Sigmoid colon (tissue), 7 donors: ENCODE data around the gene ART4. TPM values are rescaled to one million over a fixed set of nuclear protein-coding genes. Genes with fewer than 3 reads are reported as not detected.

Experiments used
- DNase-seq: peaks from one replicate; pipeline ENCODE4 v3.0.0-alpha.2; 2019
- H3K27ac ChIP-seq, 4 donors: fragments of 200-600 bp; sonication (generic); one replicate each; pipeline ENCODE4 v1.5.1; 2016 to 2019; ENCODE audit warnings: mild to moderate bottlenecking in 1 of 4
- H3K27me3 ChIP-seq, 3 donors: fragments of 200-600 bp; sonication (generic); one replicate each; pipeline ENCODE4 v1.5.1; 2019; ENCODE audit warnings: mild to moderate bottlenecking in 1 of 3
- H3K36me3 ChIP-seq, 4 donors: fragments of 200-600 bp; sonication (generic); one replicate each; pipeline ENCODE4 v1.5.1; 2016 to 2019
- H3K4me1 ChIP-seq, 4 donors: fragments of 200-600 bp; sonication (generic); one replicate each; pipeline ENCODE4 v1.5.1; 2017 to 2019
- H3K4me3 ChIP-seq, 4 donors: fragments of 200-600 bp; sonication (generic); one replicate each; pipeline ENCODE4 v1.5.1; 2017 to 2019; ENCODE audit warnings: mild to moderate bottlenecking in 2 of 4, moderate library complexity in 1 of 4
- H3K9me3 ChIP-seq, 4 donors: fragments of 200-600 bp in 3 of 4; sonication (generic) in 3 of 4; one replicate each; pipeline versions ENCODE4 v1.5.1 to v1.6.1; 2013 to 2019
- EP300 ChIP-seq, 4 donors: sonication (generic); formaldehyde crosslinking; IDR thresholded peaks; one replicate each; pipeline ENCODE4 v1.6.1; 2017; ENCODE audit warnings: antibody characterized with exemption in 4 of 4
- POLR2A ChIP-seq, 2 donors: fragments of 450-650 bp; IDR thresholded peaks; one replicate each; pipeline ENCODE4 v1.6.1; 2016; ENCODE audit warnings: antibody characterized with exemption in 2 of 2, mild to moderate bottlenecking in 2 of 2, moderate library complexity in 2 of 2
- POLR2AphosphoS5 ChIP-seq, 4 donors: sonication (generic); formaldehyde crosslinking; IDR thresholded peaks; one replicate each; pipeline ENCODE4 v1.6.1; 2017; ENCODE audit warnings: antibody characterized with exemption in 4 of 4
- WGBS, 2 donors: extraction: QIAGEN DNeasy Blood & Tissue Kit; methylation state at CpG; one replicate each; pipeline ENCODE4 v1.1.7; 2013; 5-methylcytosine and 5-hydroxymethylcytosine counted together
- intact Hi-C: fragments of 100-400 bp; cut with DNase I; formaldehyde crosslinking; loops from one replicate; pipeline ENCODE4 v1.15.1; 2023
- polyA plus RNA-seq, 3 donors: library from polyadenylated mRNA; stranded (reverse); fragments of 200-250 nt; gene quantifications; one replicate each; pipeline ENCODE4 v1.2.3, GENCODE V29; 2013
- total RNA-seq, 4 donors: library from RNA; depleted of rRNA; stranded (reverse); fragments of >200 nt; gene quantifications; one replicate each; pipeline ENCODE4 v1.1.0, GENCODE V29; 2016
- TF ChIP-seq, protein P1 (sequence below), 4 experiments: fragments of 450-650 bp in 3 of 4; fragments of 200-600 bp in 1 of 4; IDR thresholded peaks; one replicate each; pipeline ENCODE4 v1.5.1; 2016 to 2019; ENCODE audit warnings: antibody characterized with exemption in 4 of 4, mild to moderate bottlenecking in 3 of 4, moderate library complexity in 2 of 4
- donor health status: healthy with polysubstance abuse.
- donor health status: Bipolar disorder and iron deficiency.
- donor health status: healthy.

Gene ART4
- total and polyA plus RNA-seq, 7 donors = 0.27 to 3.1 (median 0.58) TPM; not detected in 1

DNA sequence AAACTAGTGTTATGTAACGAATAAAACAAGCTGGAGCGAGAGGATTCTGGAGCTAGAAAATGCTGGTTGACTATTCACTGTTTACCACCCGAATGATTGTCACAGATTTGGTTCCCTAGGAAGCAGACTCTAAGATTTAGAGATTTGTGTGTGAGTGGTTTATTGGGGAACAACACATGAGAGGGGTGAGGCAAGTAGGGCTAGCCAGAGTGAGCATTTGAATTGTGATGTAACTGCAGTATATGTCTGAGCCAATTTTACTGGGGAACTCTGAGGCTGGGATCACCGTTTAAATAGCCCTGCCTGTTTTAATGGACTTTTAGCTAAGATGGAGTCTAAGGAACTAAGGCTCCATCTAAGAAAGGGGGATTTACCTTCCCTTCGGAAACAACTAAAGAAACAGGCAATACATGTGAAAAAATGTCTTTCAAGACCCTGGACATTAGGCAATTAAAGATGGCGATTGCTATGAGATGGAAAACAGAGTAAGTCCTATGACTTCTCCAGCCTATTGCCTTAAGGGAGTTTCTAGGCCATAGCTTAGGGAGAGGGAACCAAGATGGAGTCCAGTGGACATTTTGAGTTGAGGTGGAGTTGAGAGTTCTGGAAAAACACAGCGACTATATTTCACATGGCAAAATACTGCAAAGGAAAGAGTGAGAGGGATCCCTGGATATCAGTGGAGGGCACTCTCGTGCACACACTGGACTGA lies 36.1 kb upstream of the ART4 start:
- TF ChIP-seq, protein P1, sequence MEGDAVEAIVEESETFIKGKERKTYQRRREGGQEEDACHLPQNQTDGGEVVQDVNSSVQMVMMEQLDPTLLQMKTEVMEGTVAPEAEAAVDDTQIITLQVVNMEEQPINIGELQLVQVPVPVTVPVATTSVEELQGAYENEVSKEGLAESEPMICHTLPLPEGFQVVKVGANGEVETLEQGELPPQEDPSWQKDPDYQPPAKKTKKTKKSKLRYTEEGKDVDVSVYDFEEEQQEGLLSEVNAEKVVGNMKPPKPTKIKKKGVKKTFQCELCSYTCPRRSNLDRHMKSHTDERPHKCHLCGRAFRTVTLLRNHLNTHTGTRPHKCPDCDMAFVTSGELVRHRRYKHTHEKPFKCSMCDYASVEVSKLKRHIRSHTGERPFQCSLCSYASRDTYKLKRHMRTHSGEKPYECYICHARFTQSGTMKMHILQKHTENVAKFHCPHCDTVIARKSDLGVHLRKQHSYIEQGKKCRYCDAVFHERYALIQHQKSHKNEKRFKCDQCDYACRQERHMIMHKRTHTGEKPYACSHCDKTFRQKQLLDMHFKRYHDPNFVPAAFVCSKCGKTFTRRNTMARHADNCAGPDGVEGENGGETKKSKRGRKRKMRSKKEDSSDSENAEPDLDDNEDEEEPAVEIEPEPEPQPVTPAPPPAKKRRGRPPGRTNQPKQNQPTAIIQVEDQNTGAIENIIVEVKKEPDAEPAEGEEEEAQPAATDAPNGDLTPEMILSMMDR (IDR thresholded peaks at IDR 0.05) = no peak
- TF ChIP-seq POLR2A (IDR thresholded peaks at IDR 0.05) (no peak), POLR2AphosphoS5 (IDR thresholded peaks at IDR 0.05) (peak in 3 of 4 donors; percentile 6 to 16 (median 10)), EP300 (IDR thresholded peaks at IDR 0.05) (no peak)
- peaks cover 0 to 25% (median 5%) of the 10 kb centered on the region in 4 donors for H3K36me3 ChIP-seq
- no peak for DNase-seq
- WGBS, 2 donors = 90 to 92% methylated on average over 8 of the region's 8 CpGs
- H3K4me3 ChIP-seq = no peak overlapping the region
- H3K9me3 ChIP-seq = no peaks in the 10 kb centered on the region
- intact Hi-C loops = no loop called here
- no peaks in the 10 kb centered on the region for H3K27me3 ChIP-seq
- peaks cover 0 to 7% (median 5%) of the 10 kb centered on the region in 4 donors for H3K4me1 ChIP-seq
- peak overlapping the region in 1 of 4 donors; percentile 48 for H3K27ac ChIP-seq

DNA sequence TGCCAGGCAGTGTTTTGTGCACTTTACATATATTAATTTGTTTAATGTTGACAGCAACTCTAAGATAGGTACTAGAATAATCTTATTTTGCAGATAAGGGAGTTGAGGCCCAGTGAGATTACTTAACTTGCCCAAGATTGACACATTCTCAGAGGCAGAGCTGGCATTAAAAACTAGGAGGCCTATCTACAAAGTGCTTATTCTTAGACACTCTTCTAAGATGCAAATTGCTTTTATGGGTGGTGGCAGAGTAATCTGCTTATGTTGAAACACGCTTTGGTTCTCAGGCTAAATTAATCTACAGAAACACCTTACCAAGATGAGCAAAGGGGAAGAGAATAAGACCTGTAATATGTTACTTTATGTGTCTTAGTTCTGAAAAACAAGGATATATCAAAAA lies 35.2 kb upstream of the ART4 start:
- no peak for DNase-seq
- no peaks in the 10 kb centered on the region for H3K27me3 ChIP-seq
- H3K9me3 ChIP-seq = no peaks in the 10 kb centered on the region
- TF ChIP-seq, protein P1 (IDR thresholded peaks at IDR 0.05) = no peak
- 87 to 91% methylated on average over 1 of the region's 1 CpG for WGBS, 2 donors
- H3K36me3 ChIP-seq = peaks cover 0 to 25% (median 5%) of the 10 kb centered on the region in 4 donors
- intact Hi-C loops = no loop called here
- no peak overlapping the region for H3K27ac ChIP-seq
- H3K4me3 ChIP-seq = no peak overlapping the region
- H3K4me1 ChIP-seq = peaks cover 0 to 8% (median 3%) of the 10 kb centered on the region in 4 donors

DNA sequence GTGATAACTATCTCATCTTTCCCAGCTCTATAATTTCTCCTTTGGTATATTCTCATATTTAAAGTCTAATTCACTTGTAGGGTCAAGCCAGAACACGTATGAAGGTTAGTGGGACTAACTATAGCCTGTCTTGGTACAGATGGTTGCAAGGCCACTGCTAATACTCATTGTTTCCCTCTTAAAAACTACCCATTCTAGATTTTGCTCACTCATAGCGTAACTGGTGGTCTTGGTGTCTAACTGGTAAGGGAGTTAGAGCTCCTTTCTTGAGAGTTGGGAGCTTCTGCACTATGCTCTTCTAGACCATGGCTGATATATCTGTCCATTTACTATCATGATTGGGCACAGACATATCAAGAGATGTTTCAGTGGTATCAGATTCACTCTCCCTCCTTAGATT lies 33.5 kb upstream of the ART4 start:
- peaks cover 0 to 17% (median 10%) of the 10 kb centered on the region in 4 donors for H3K4me1 ChIP-seq
- intact Hi-C loops = no loop called here
- TF ChIP-seq EP300 (IDR thresholded peaks at IDR 0.05) (no peak), POLR2AphosphoS5 (IDR thresholded peaks at IDR 0.05) (no peak), POLR2A (IDR thresholded peaks at IDR 0.05) (no peak)
- TF ChIP-seq, protein P1 (IDR thresholded peaks at IDR 0.05) = no peak
- H3K36me3 ChIP-seq = peaks cover 0 to 13% (median 2%) of the 10 kb centered on the region in 4 donors
- H3K27me3 ChIP-seq = no peaks in the 10 kb centered on the region
- no peaks in the 10 kb centered on the region for H3K9me3 ChIP-seq
- DNase-seq = no peak
- H3K4me3 ChIP-seq = no peak overlapping the region
- 85 to 88% methylated on average over 2 of the region's 2 CpGs for WGBS, 2 donors
- H3K27ac ChIP-seq = no peak overlapping the region

DNA sequence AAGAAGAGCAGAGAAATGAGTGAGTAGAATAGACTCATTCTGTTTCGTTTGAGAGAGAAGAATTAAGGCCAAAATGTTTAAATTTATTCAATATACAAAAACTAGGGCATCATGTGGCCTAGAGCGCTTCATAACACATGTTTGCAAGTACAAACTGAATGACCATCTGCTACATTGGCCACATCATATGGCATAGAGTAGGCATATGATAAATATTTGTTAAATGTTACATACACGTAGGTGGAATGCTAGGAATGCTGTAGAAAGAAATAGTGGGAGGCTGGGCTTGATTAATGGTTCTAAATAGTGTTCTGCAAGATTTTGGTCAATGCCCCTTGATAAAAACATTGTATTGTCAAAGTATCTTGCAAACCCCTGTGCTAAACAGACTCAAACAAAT lies 31.6 kb upstream of the ART4 start:
- WGBS, 2 donors = 70 to 77% methylated on average over 3 of the region's 3 CpGs
- H3K9me3 ChIP-seq = no peaks in the 10 kb centered on the region
- intact Hi-C loops = no loop called here
- peaks cover 0 to 21% (median 10%) of the 10 kb centered on the region in 4 donors for H3K4me1 ChIP-seq
- no peak overlapping the region for H3K27ac ChIP-seq
- DNase-seq = no peak
- TF ChIP-seq, protein P1 (IDR thresholded peaks at IDR 0.05) = no peak
- TF ChIP-seq EP300 (IDR thresholded peaks at IDR 0.05) (no peak), POLR2A (IDR thresholded peaks at IDR 0.05) (no peak), POLR2AphosphoS5 (IDR thresholded peaks at IDR 0.05) (no peak)
- no peak overlapping the region for H3K4me3 ChIP-seq
- no peaks in the 10 kb centered on the region for H3K27me3 ChIP-seq
- no peaks in the 10 kb centered on the region for H3K36me3 ChIP-seq
